Measurements from ENCODE around the gene GDF2.

GRCh38 chr10:47282657-47283018 lies 39.6 kb upstream of the GDF2 start:
- TF ChIP-seq POLR2A (IDR thresholded peaks at IDR 0.05) (no peak), CTCF (IDR thresholded peaks at IDR 0.05 in 4 of 5, conservative IDR thresholded peaks at IDR 0.05 in 1 of 5) (no peak)
